OCI-LY7 (cell line): ENCODE results near the gene LDLRAD4.

Experiments
- CTCF ChIP-seq: fragments of 200-600 bp; sonication (generic); conservative IDR thresholded peaks from 2 replicates; pipeline ENCODE4 v1.5.1; 2014; ENCODE audit warnings: mild to moderate bottlenecking, antibody characterized with exemption, low read length, moderate library complexity, mixed read lengths
- EZH2phosphoT487 ChIP-seq: fragments of 200-600 bp; sonication (generic); IDR thresholded peaks from 2 replicates; pipeline ENCODE4 v1.6.1; 2018; ENCODE audit warnings: low read depth, borderline replicate concordance, mild to moderate bottlenecking, mixed run types, antibody characterized with exemption, low read length, moderate library complexity, mixed read lengths

GRCh38 chr18:13555192-13555591, 336.6 kb downstream of the LDLRAD4 start:
- no peak for TF ChIP-seq CTCF
- no peak for TF ChIP-seq EZH2phosphoT487
